ENCODE results near the gene ANXA3. TPM values are rescaled to one million over a fixed set of nuclear protein-coding genes. Genes with fewer than 3 reads are reported as not detected.
"Not testable (repeated sequence)": the region's sequence is repeated elsewhere in the genome, so short reads cannot be mapped to it uniquely, and the experiment has no call there.

ANXA3 gene
- 10 to 100 TPM; 14.2 to 49.6 (median 30.4) TPM for total RNA-seq

- DNase-seq = peak; percentile 77
- Histone ChIP-seq H3K27ac (peak within 1 kb of the TSS; percentile 72 to 84 (median 76)), H3K4me1 (peaks cover 0 to 13% (median 5%) of the 10 kb centered on the region in 4 donors), H3K9me3 (no peaks in the 10 kb centered on the region), H3K4me3 (peak within 1 kb of the TSS; percentile 40 to 67 (median 56)), H3K36me3 (no peaks in the 10 kb centered on the region), H3K27me3 (peaks cover 3% of the 10 kb centered on the region)
- intact Hi-C loops (cut with DNase I; ENCODE audit: low total_unique reads) = no loop called here
- in situ Hi-C loops (cut with MboI; ENCODE audit: low pct_ligation_motif_present in 1 of 4, low pct_unique_long_range_greater_than_20kb in 1 of 4, low sequenced_read_pairs in 3 of 4) = no loop called here
- 7 to 15% methylated on average over 5 to 65 of the region's 65 CpGs for WGBS, 2 donors (ENCODE audit: low coverage in 1 of 2)
- TF ChIP-seq POLR2AphosphoS5 (IDR thresholded peaks at IDR 0.05) = peak in 2 of 3 donors; percentile 46 to 69
- no peak for TF ChIP-seq CTCF (IDR thresholded peaks at IDR 0.05)
- peak; percentile 57 for TF ChIP-seq POLR2A (IDR thresholded peaks at IDR 0.05)
Observed at GRCh38 chr4:78551420-78552351, at the start of gene ANXA3. ANXA3 (plus strand) TSS chr4:78551770; CDS start chr4:78554474, 2,704 bp downstream.

GRCh38 chr4:78506260-78506659 lies 45.3 kb upstream of the ANXA3 start:
- H3K9me3 ChIP-seq; DNase-seq; H3K4me3 ChIP-seq; H3K36me3 ChIP-seq; H3K27ac ChIP-seq; H3K27me3 ChIP-seq; H3K4me1 ChIP-seq; intact Hi-C loops (cut with DNase I; ENCODE audit: low total_unique reads): not testable (repeated sequence)
- WGBS, 2 donors (ENCODE audit: low coverage in 1 of 2) = 66% methylated on average over 10 of the region's 10 CpGs; no CpG with 5 or more reads in 1 of the 2 donors
- in situ Hi-C loops (cut with MboI; ENCODE audit: low pct_ligation_motif_present in 1 of 4, low pct_unique_long_range_greater_than_20kb in 1 of 4, low sequenced_read_pairs in 3 of 4) = loop anchor here in 2 of 4 donors (25.0 kb wide), 1 partner anchor 544 kb away; no protein-coding TSS in a partner anchor

GRCh38 chr4:78509043-78509442 lies 42.5 kb upstream of the ANXA3 start:
- WGBS, 2 donors (ENCODE audit: low coverage in 1 of 2) = 74 to 90% methylated on average over 2 of the region's 2 CpGs
- Histone ChIP-seq H3K27me3 (no peaks in the 10 kb centered on the region), H3K4me1 (peaks cover 0 to 11% (median 5%) of the 10 kb centered on the region in 4 donors), H3K4me3 (no peak overlapping the region), H3K36me3 (no peaks in the 10 kb centered on the region), H3K9me3 (no peaks in the 10 kb centered on the region), H3K27ac (no peak overlapping the region)
- DNase-seq = no peak
- intact Hi-C loops (cut with DNase I; ENCODE audit: low total_unique reads) = no loop called here
- TF ChIP-seq EP300 (IDR thresholded peaks at IDR 0.05; ENCODE audit: low read depth) = no peak
- TF ChIP-seq POLR2AphosphoS5 (IDR thresholded peaks at IDR 0.05) = no peak
- no peak for TF ChIP-seq CTCF (IDR thresholded peaks at IDR 0.05)
- no peak for TF ChIP-seq POLR2A (IDR thresholded peaks at IDR 0.05)
- in situ Hi-C loops (cut with MboI; ENCODE audit: low pct_ligation_motif_present in 1 of 4, low pct_unique_long_range_greater_than_20kb in 1 of 4, low sequenced_read_pairs in 3 of 4) = loop anchor here in 2 of 4 donors (25.0 kb wide), 1 partner anchor 547 kb away; no protein-coding TSS in a partner anchor

GRCh38 chr4:78510108-78510507 lies 41.5 kb upstream of the ANXA3 start:
- intact Hi-C loops (cut with DNase I; ENCODE audit: low total_unique reads) = no loop called here
- H3K27me3 ChIP-seq = no peaks in the 10 kb centered on the region
- H3K36me3 ChIP-seq = no peaks in the 10 kb centered on the region
- H3K4me1 ChIP-seq = peaks cover 0 to 11% (median 5%) of the 10 kb centered on the region in 4 donors
- DNase-seq = no peak
- in situ Hi-C loops (cut with MboI; ENCODE audit: low pct_ligation_motif_present in 1 of 4, low pct_unique_long_range_greater_than_20kb in 1 of 4, low sequenced_read_pairs in 3 of 4) = loop anchor here (10.0 to 25.0 kb wide), 3 partner anchors 445 to 555 kb away; no protein-coding TSS in a partner anchor
- TF ChIP-seq EP300 (IDR thresholded peaks at IDR 0.05; ENCODE audit: low read depth) (no peak), POLR2A (IDR thresholded peaks at IDR 0.05) (no peak), CTCF (IDR thresholded peaks at IDR 0.05) (no peak), POLR2AphosphoS5 (IDR thresholded peaks at IDR 0.05) (no peak)
- no peaks in the 10 kb centered on the region for H3K9me3 ChIP-seq
- H3K27ac ChIP-seq = no peak overlapping the region
- no peak overlapping the region for H3K4me3 ChIP-seq
- WGBS, 2 donors (ENCODE audit: low coverage in 1 of 2) = 29 to 78% methylated on average over 1 of the region's 1 CpG

Data from transverse colon (tissue), 4 donors.